Hepatocyte (in vitro differentiated cells): ENCODE measurements around the gene FADS1. TPM values are rescaled to one million over a fixed set of nuclear protein-coding genes. Genes with fewer than 3 reads are reported as not detected.
A peak's percentile ranks its signal among the peaks of the same experiment; 100 is the strongest.

Source experiments
- DNase-seq: peaks from one replicate; pipeline ENCODE4 v3.0.0-alpha.2; 2016; ENCODE audit warnings: low spot score
- H2AFZ ChIP-seq: fragments of 200-600 bp; sonication (generic); 2 replicates; pipeline ENCODE4 v1.6.0; 2016; ENCODE audit warnings: antibody characterized with exemption, mild to moderate bottlenecking
- H3K27ac ChIP-seq: fragments of 200-600 bp; sonication (generic); 2 replicates; pipeline ENCODE4 v1.5.1; 2016; ENCODE audit warnings: mild to moderate bottlenecking
- H3K27me3 ChIP-seq: fragments of 200-600 bp; sonication (generic); 2 replicates; pipeline ENCODE4 v1.6.1; 2016
- H3K36me3 ChIP-seq: fragments of 200-600 bp; sonication (generic); replicated peaks from 2 replicates; pipeline ENCODE4 v1.5.1; 2016; ENCODE audit warnings: low read depth; ENCODE audit not compliant: insufficient read depth
- H3K4me1 ChIP-seq: fragments of 200-600 bp; sonication (generic); 2 replicates; pipeline ENCODE4 v1.5.1; 2016; ENCODE audit warnings: mild to moderate bottlenecking, moderate library complexity; ENCODE audit not compliant: insufficient read depth
- H3K4me2 ChIP-seq: fragments of 200-600 bp; sonication (generic); 2 replicates; pipeline ENCODE4 v1.6.0; 2016
- H3K4me3 ChIP-seq: fragments of 200-600 bp; sonication (generic); 2 replicates; pipeline ENCODE4 v1.5.1; 2016; ENCODE audit warnings: mild to moderate bottlenecking
- H3K79me2 ChIP-seq: fragments of 200-600 bp; sonication (generic); 2 replicates; pipeline ENCODE4 v1.6.0; 2017; ENCODE audit warnings: mild to moderate bottlenecking
- H3K9me2 ChIP-seq: fragments of 200-600 bp; sonication (generic); replicated peaks from 2 replicates; pipeline ENCODE4 v1.6.0; 2017; ENCODE audit warnings: mild to moderate bottlenecking; ENCODE audit not compliant: insufficient read depth
- H3K9me3 ChIP-seq: fragments of 200-600 bp; sonication (generic); 2 replicates; pipeline ENCODE4 v1.5.1; 2016; ENCODE audit warnings: low read depth, mild to moderate bottlenecking
- H4K20me1 ChIP-seq: fragments of 200-600 bp; sonication (generic); 2 replicates; pipeline ENCODE4 v1.6.0; 2016; ENCODE audit warnings: mild to moderate bottlenecking; ENCODE audit not compliant: insufficient read depth, poor library complexity, severe bottlenecking
- CTCF ChIP-seq: fragments of 200-600 bp; sonication (generic); IDR thresholded peaks from 2 replicates; pipeline ENCODE4 v1.5.1; 2016; ENCODE audit warnings: antibody characterized with exemption, mild to moderate bottlenecking; ENCODE audit not compliant: poor library complexity
- EZH2 ChIP-seq: fragments of 200-600 bp; sonication (generic); IDR thresholded peaks from 2 replicates; pipeline ENCODE4 v1.6.1; 2016; ENCODE audit warnings: antibody characterized with exemption, mild to moderate bottlenecking, borderline replicate concordance
- EZH2phosphoT487 ChIP-seq: fragments of 200-600 bp; sonication (generic); IDR thresholded peaks from one replicate; pipeline ENCODE4 v1.6.1; 2018; ENCODE audit warnings: antibody characterized with exemption, mild to moderate bottlenecking, low read depth, moderate library complexity; ENCODE audit not compliant: unreplicated experiment, severe bottlenecking
- WGBS: methylation state at CpG from one replicate; pipeline ENCODE4 v1.1.6; 2016; ENCODE audit warnings: low lambda C conversion rate; ENCODE audit errors: missing lambda C conversion rate; 5-methylcytosine and 5-hydroxymethylcytosine counted together
- polyA plus RNA-seq: library from polyadenylated mRNA; unstranded; fragments of >200 nt; fragmentation: Nextera tagmentation; extraction: Ambion mirVana; gene quantifications from 2 replicates; pipeline ENCODE4 v1.2.1, GENCODE V29; 2016
- total RNA-seq: library from RNA; depleted of rRNA; stranded (reverse); fragments of >200 nt; gene quantifications from 2 replicates; pipeline ENCODE4 v1.2.3, GENCODE V29; 2014

The FADS1 gene
- total and polyA plus RNA-seq, 2 experiments from 2014 or later, result 151 to 230 TPM

GRCh38 chr11:61757213-61757862, 59.5 kb downstream of the FADS1 start:
- peaks cover 98% of the 10 kb centered on the region for H3K79me2 ChIP-seq
- no peak for DNase-seq
- no peak overlapping the region for H3K4me3 ChIP-seq

GRCh38 chr11:61756452-61757212, 60.2 kb downstream of the FADS1 start:
- no peak overlapping the region for H2AFZ ChIP-seq
- no peak for TF ChIP-seq EZH2phosphoT487
- no peak for TF ChIP-seq CTCF
- no peak for TF ChIP-seq EZH2
- peak overlapping the region; percentile 93 for H3K4me2 ChIP-seq
- H4K20me1 ChIP-seq, result no peaks in the 10 kb centered on the region
- peak overlapping the region; percentile 98 for H3K27ac ChIP-seq
- no peaks in the 10 kb centered on the region for H3K9me3 ChIP-seq
- peaks cover 96% of the 10 kb centered on the region for H3K79me2 ChIP-seq
- peak; percentile 88 for DNase-seq
- no peaks in the 10 kb centered on the region for H3K9me2 ChIP-seq
- no peaks in the 10 kb centered on the region for H3K36me3 ChIP-seq
- H3K4me3 ChIP-seq, result no peak overlapping the region
- no peaks in the 10 kb centered on the region for H3K27me3 ChIP-seq
- 63% methylated on average over 9 of the region's 9 CpGs for WGBS
- peaks cover 64% of the 10 kb centered on the region for H3K4me1 ChIP-seq

More at GRCh38 chr11:61757213-61757862, 59.5 kb downstream of the FADS1 start:
- H3K4me1 ChIP-seq, result peaks cover 67% of the 10 kb centered on the region
- 87% methylated on average over 15 of the region's 15 CpGs for WGBS
- no peaks in the 10 kb centered on the region for H3K9me2 ChIP-seq
- H3K9me3 ChIP-seq, result no peaks in the 10 kb centered on the region
- H3K27me3 ChIP-seq, result no peaks in the 10 kb centered on the region
- peak overlapping the region; percentile 93 for H3K4me2 ChIP-seq
- H2AFZ ChIP-seq, result no peak overlapping the region
- peak overlapping the region; percentile 98 for H3K27ac ChIP-seq
- no peaks in the 10 kb centered on the region for H4K20me1 ChIP-seq
- TF ChIP-seq EZH2 (no peak), EZH2phosphoT487 (no peak), CTCF (no peak)
- no peaks in the 10 kb centered on the region for H3K36me3 ChIP-seq

- TF ChIP-seq EZH2 (no peak), EZH2phosphoT487 (no peak), CTCF (no peak)
- H3K4me1 ChIP-seq, result peaks cover 58% of the 10 kb centered on the region
- peak overlapping the region; percentile 98 for H3K27ac ChIP-seq
- no peaks in the 10 kb centered on the region for H3K9me3 ChIP-seq
- no peaks in the 10 kb centered on the region for H3K36me3 ChIP-seq
- H4K20me1 ChIP-seq, result no peaks in the 10 kb centered on the region
- no peaks in the 10 kb centered on the region for H3K9me2 ChIP-seq
- H3K27me3 ChIP-seq, result no peaks in the 10 kb centered on the region
- 60% methylated on average over 4 of the region's 4 CpGs for WGBS
- H3K4me2 ChIP-seq, result peak overlapping the region; percentile 93
- H3K4me3 ChIP-seq, result no peak overlapping the region
- H2AFZ ChIP-seq, result no peak overlapping the region
- no peak for DNase-seq
- peaks cover 90% of the 10 kb centered on the region for H3K79me2 ChIP-seq
Measured at GRCh38 chr11:61756147-61756451, 60.7 kb downstream of the FADS1 start.
